DND-41 (cell line): Measurements from ENCODE around the gene DRD1.

Experiments used
- ATAC-seq: fragments of 200-7000 bp; cut with Tn5 transposase; 3 replicates; pipeline ENCODE4 v1.9.1; 2021; ENCODE audit warnings: low read depth; ENCODE audit not compliant: insufficient read depth
- DNase-seq: peaks from one replicate; pipeline ENCODE4 v3.0.0-alpha.2; 2020
- H2AFZ ChIP-seq: 2 replicates; pipeline ENCODE4 v1.6.0; 2012; ENCODE audit warnings: low read depth, low read length
- H3K27ac ChIP-seq: 2 replicates; pipeline ENCODE4 v1.5.1; 2012; ENCODE audit warnings: low read length, inconsistent platforms
- H3K27me3 ChIP-seq: fragments of 200-600 bp; sonication (generic); 2 replicates; pipeline ENCODE4 v1.6.0; 2012; ENCODE audit warnings: low read length, mild to moderate bottlenecking, inconsistent platforms; ENCODE audit not compliant: insufficient read depth, poor library complexity
- H3K36me3 ChIP-seq: 2 replicates; pipeline ENCODE4 v1.5.1; 2012; ENCODE audit warnings: low read length, inconsistent platforms; ENCODE audit not compliant: insufficient read depth
- H3K4me1 ChIP-seq: 2 replicates; pipeline ENCODE4 v1.5.1; 2012; ENCODE audit warnings: mild to moderate bottlenecking, low read length; ENCODE audit not compliant: insufficient read depth
- H3K4me2 ChIP-seq: 2 replicates; pipeline ENCODE4 v1.6.0; 2012; ENCODE audit warnings: mild to moderate bottlenecking, moderate library complexity, low read length, inconsistent platforms; ENCODE audit not compliant: insufficient read depth
- H3K4me3 ChIP-seq, 2 experiments: fragments of 200-600 bp in 1 of 2; shearing (Covaris generic) in 1 of 2; 2 replicates each; pipeline ENCODE4 v1.5.1; 2012 to 2016; ENCODE audit warnings: inconsistent platforms in 2 of 2, low read length in 2 of 2, mild to moderate bottlenecking in 2 of 2, low read depth in 1 of 2, moderate library complexity in 1 of 2
- H3K79me2 ChIP-seq: 2 replicates; pipeline ENCODE4 v1.6.0; 2012; ENCODE audit warnings: low read length, inconsistent platforms; ENCODE audit not compliant: insufficient read depth
- H3K9ac ChIP-seq: 2 replicates; pipeline ENCODE4 v1.6.0; 2012; ENCODE audit warnings: low read depth, mild to moderate bottlenecking, inconsistent platforms, low read length, moderate library complexity
- H3K9me3 ChIP-seq: 2 replicates; pipeline ENCODE4 v1.5.1; 2012; ENCODE audit warnings: low read length, moderate library complexity, mild to moderate bottlenecking, inconsistent platforms; ENCODE audit not compliant: insufficient read depth, severe bottlenecking
- H4K20me1 ChIP-seq: 2 replicates; pipeline ENCODE4 v1.6.0; 2012; ENCODE audit warnings: low read length; ENCODE audit not compliant: insufficient read depth
- CTCF ChIP-seq: IDR thresholded peaks from 2 replicates; pipeline ENCODE4 v1.5.1; 2012; ENCODE audit warnings: borderline replicate concordance, low read length, moderate library complexity, mild to moderate bottlenecking; ENCODE audit not compliant: poor library complexity, severe bottlenecking; ENCODE audit errors: extremely low read depth
- EZH2 ChIP-seq: IDR thresholded peaks from 3 replicates; pipeline ENCODE4 v1.6.1; 2012; ENCODE audit warnings: borderline replicate concordance, low read depth, mild to moderate bottlenecking, moderate library complexity, low read length, inconsistent platforms; ENCODE audit not compliant: severe bottlenecking

The DRD1 gene

GRCh38 chr5:175483337-175483736, 39.4 kb upstream of the DRD1 start:
- no peak overlapping the region for H2AFZ ChIP-seq
- H3K27ac ChIP-seq = no peak overlapping the region
- ATAC-seq (no peak), DNase-seq (no peak)
- H3K79me2 ChIP-seq = peaks cover 99% of the 10 kb centered on the region
- no peaks in the 10 kb centered on the region for H3K9me3 ChIP-seq
- H3K36me3 ChIP-seq = peaks cover 74% of the 10 kb centered on the region
- H3K4me1 ChIP-seq = peaks cover 33% of the 10 kb centered on the region
- TF ChIP-seq EZH2 = no peak
- TF ChIP-seq CTCF = no peak
- no peak overlapping the region for H3K9ac ChIP-seq
- peaks cover 77% of the 10 kb centered on the region for H4K20me1 ChIP-seq
- H3K4me3 ChIP-seq = no peak overlapping the region
- H3K27me3 ChIP-seq = no peaks in the 10 kb centered on the region
- H3K4me2 ChIP-seq = no peak overlapping the region

GRCh38 chr5:175479125-175479881, 35.3 kb upstream of the DRD1 start:
- no peaks in the 10 kb centered on the region for H3K9me3 ChIP-seq
- no peak for ATAC-seq

GRCh38 chr5:175478384-175479124, 34.6 kb upstream of the DRD1 start, which contains the start of gene SFXN1:
Gene SFXN1 (plus strand): TSS chr5:175478560. CDS start chr5:175492104, 13,544 bp downstream.
- DNase-seq = peak; percentile 86
- Histone ChIP-seq H3K4me2 (peak within 1 kb of the TSS; percentile 85), H3K9ac (peak within 1 kb of the TSS; percentile 66), H3K4me1 (peaks cover 31% of the 10 kb centered on the region), H3K27me3 (peaks cover 27% of the 10 kb centered on the region), H2AFZ (peak within 1 kb of the TSS; percentile 71), H3K36me3 (peaks cover 32% of the 10 kb centered on the region), H3K9me3 (no peaks in the 10 kb centered on the region), H4K20me1 (peaks cover 33% of the 10 kb centered on the region), H3K27ac (peak within 1 kb of the TSS; percentile 69), H3K79me2 (peaks cover 52% of the 10 kb centered on the region), H3K4me3 (peak within 1 kb of the TSS; percentile 40 to 66)
- peak; percentile 83 for ATAC-seq
- TF ChIP-seq EZH2 = no peak
- no peak for TF ChIP-seq CTCF

More at GRCh38 chr5:175479125-175479881, 35.3 kb upstream of the DRD1 start:
- H3K4me2 ChIP-seq = peak overlapping the region; percentile 85
- no peak for DNase-seq
- H4K20me1 ChIP-seq = peaks cover 40% of the 10 kb centered on the region
- peaks cover 39% of the 10 kb centered on the region for H3K36me3 ChIP-seq
- H3K27me3 ChIP-seq = peaks cover 26% of the 10 kb centered on the region
- TF ChIP-seq EZH2 (no peak), CTCF (no peak)
- H3K79me2 ChIP-seq = peaks cover 59% of the 10 kb centered on the region
- H3K4me1 ChIP-seq = peaks cover 35% of the 10 kb centered on the region
- H3K4me3 ChIP-seq = peak overlapping the region; percentile 40 to 66
- peak overlapping the region; percentile 71 for H2AFZ ChIP-seq
- peak overlapping the region; percentile 69 for H3K27ac ChIP-seq
- H3K9ac ChIP-seq = peak overlapping the region; percentile 66
